HCT116 (cell line): ENCODE measurements around the gene CLCN1. TPM values are rescaled to one million over a fixed set of nuclear protein-coding genes. Genes with fewer than 3 reads are reported as not detected.

ENCODE experiments used
- ATAC-seq: fragments of 200-7000 bp; cut with Tn5 transposase; 2 replicates; pipeline ENCODE4 v1.9.1; 2020; ENCODE audit warnings: mild to moderate bottlenecking, moderate library complexity
- BruUV-seq: library from RNA; stranded (reverse); fragments of 400-500 nt; replicated peaks from 2 replicates; lab custom pipeline; 2021; lab: Mats Ljungman, UMichigan
- CTCF ChIA-PET: fragments of 300-600 bp; sonication (Branson Sonifier 250); formaldehyde crosslinking; loops from one replicate; lab custom pipeline; 2021; ENCODE audit warnings: antibody characterized with exemption; lab: Charles Lee
- POLR2A ChIA-PET: fragments of 300-600, 350-600 bp; sonication (Branson Sonifier 250); formaldehyde crosslinking; loops from one replicate; lab custom pipeline; 2021; ENCODE audit warnings: antibody characterized with exemption; lab: Charles Lee
- RAD21 ChIA-PET, 2 experiments: fragments of 300-600 bp; sonication (Branson Sonifier 250); formaldehyde crosslinking; loops; one replicate each; lab custom pipeline; 2023; ENCODE audit warnings: low total read pairs in 2 of 2; ENCODE audit not compliant: uncharacterized antibody in 2 of 2, unreplicated experiment in 2 of 2, low non-redundant PET in 1 of 2; lab: Charles Lee
- DNase-seq: peaks from one replicate; pipeline ENCODE4 v3.0.0-alpha.2; 2010; ENCODE audit warnings: low read depth, low spot score
- H2AFZ ChIP-seq: fragments of 200-600 bp; shearing (Covaris generic), sonication (generic); 2 replicates; pipeline ENCODE4 v1.6.1; 2017; ENCODE audit warnings: low read depth, mixed run types, mixed read lengths, antibody characterized with exemption, low read length; ENCODE audit not compliant: poor library complexity, severe bottlenecking
- H3K27ac ChIP-seq: 2 replicates; pipeline ENCODE4 v1.5.1; 2012; ENCODE audit warnings: low read depth, low read length
- H3K27me3 ChIP-seq: fragments of 200-600 bp; sonication (generic); 2 replicates; pipeline ENCODE4 v1.6.1; 2016; ENCODE audit warnings: mixed run types, low read length, mixed read lengths; ENCODE audit not compliant: insufficient read depth
- H3K36me3 ChIP-seq, 2 experiments: fragments of 200-500 bp in 1 of 2; fragments of 200-600 bp in 1 of 2; sonication (Bioruptor generic) in 1 of 2; sonication (generic) in 1 of 2; 2 replicates each; pipeline versions ENCODE4 v1.5.1 to v1.6.1; 2014 to 2016; ENCODE audit warnings: low read length in 2 of 2, inconsistent platforms in 1 of 2, mixed read lengths in 1 of 2, mixed run types in 1 of 2; ENCODE audit not compliant: insufficient read depth in 2 of 2, control insufficient read depth in 1 of 2
- H3K4me1 ChIP-seq, 2 experiments: fragments of 200-600 bp in 1 of 2; sonication (generic) in 1 of 2; 2 replicates each; pipeline versions ENCODE4 v1.5.1 to v1.6.1; 2012 to 2017; ENCODE audit warnings: low read length in 2 of 2, inconsistent platforms in 1 of 2, mild to moderate bottlenecking in 1 of 2, mixed read lengths in 1 of 2, mixed run types in 1 of 2, moderate library complexity in 1 of 2; ENCODE audit not compliant: insufficient read depth in 2 of 2, control insufficient read depth in 1 of 2
- H3K4me2 ChIP-seq: fragments of 200-600 bp; sonication (generic); 2 replicates; pipeline ENCODE4 v1.6.1; 2017; ENCODE audit warnings: mixed run types, low read length, mixed read lengths
- H3K4me3 ChIP-seq, 2 experiments: fragments of 200-600 bp in 1 of 2; sonication (generic) in 1 of 2; replicated peaks in 1 of 2; 2 replicates each; pipeline ENCODE4 v1.5.1; 2011 to 2016; ENCODE audit warnings: low read length in 2 of 2, control low read depth in 1 of 2, low read depth in 1 of 2, mild to moderate bottlenecking in 1 of 2, mixed read lengths in 1 of 2, mixed run types in 1 of 2
- H3K79me2 ChIP-seq: fragments of 200-600 bp; sonication (generic); 2 replicates; pipeline ENCODE4 v1.6.1; 2017; ENCODE audit warnings: mild to moderate bottlenecking, mixed run types, low read length, moderate library complexity, mixed read lengths; ENCODE audit not compliant: insufficient read depth
- H3K9ac ChIP-seq: fragments of 200-600 bp; sonication (generic); 2 replicates; pipeline ENCODE4 v1.6.1; 2016; ENCODE audit warnings: low read length, mixed read lengths
- H3K9me2 ChIP-seq: fragments of 200-600 bp; sonication (generic), shearing (Covaris generic); 2 replicates; pipeline ENCODE4 v1.6.1; 2017; ENCODE audit warnings: mixed run types, mild to moderate bottlenecking, moderate library complexity; ENCODE audit not compliant: insufficient read depth
- H3K9me3 ChIP-seq, 2 experiments: fragments of 200-500 bp in 1 of 2; fragments of 200-600 bp in 1 of 2; sonication (Bioruptor generic) in 1 of 2; sonication (generic) in 1 of 2; 2 replicates each; pipeline ENCODE4 v1.6.1; 2014 to 2017; ENCODE audit warnings: low read length in 2 of 2, mixed read lengths in 2 of 2, inconsistent platforms in 1 of 2, low read depth in 1 of 2, mild to moderate bottlenecking in 1 of 2, mixed run types in 1 of 2, moderate library complexity in 1 of 2; ENCODE audit not compliant: control insufficient read depth in 1 of 2, insufficient read depth in 1 of 2
- H4K20me1 ChIP-seq: fragments of 200-600 bp; sonication (generic), shearing (Covaris generic); 2 replicates; pipeline ENCODE4 v1.6.1; 2017; ENCODE audit warnings: mixed run types, mild to moderate bottlenecking, moderate library complexity; ENCODE audit not compliant: insufficient read depth
- CBX3 ChIP-seq: IDR thresholded peaks from 2 replicates; pipeline ENCODE4 v1.6.1; 2012; ENCODE audit warnings: low read depth
- CTCF ChIP-seq, 3 experiments: fragments of 200-600 bp in 1 of 3; sonication (generic) in 1 of 3; IDR thresholded peaks in 2 of 3; conservative IDR thresholded peaks in 1 of 3; 2 replicates each; pipeline ENCODE4 v1.5.1; 2012 to 2017; ENCODE audit warnings: low read depth in 2 of 3, low read length in 2 of 3, antibody characterized with exemption in 1 of 3, borderline replicate concordance in 1 of 3, control low read depth in 1 of 3, mild to moderate bottlenecking in 1 of 3, mixed read lengths in 1 of 3, mixed run types in 1 of 3, moderate library complexity in 1 of 3; ENCODE audit not compliant: insufficient read depth in 1 of 3
- EGR1 ChIP-seq: IDR thresholded peaks from 2 replicates; pipeline ENCODE4 v1.6.1; 2012; ENCODE audit warnings: low read depth
- ELF1 ChIP-seq: IDR thresholded peaks from 2 replicates; pipeline ENCODE4 v1.6.1; 2012; ENCODE audit warnings: low read depth, borderline replicate concordance
- EZH2 ChIP-seq: fragments of 200-600 bp; sonication (generic); IDR thresholded peaks from 2 replicates; pipeline ENCODE4 v1.6.1; 2017; ENCODE audit warnings: antibody characterized with exemption, mixed run types
- EZH2phosphoT487 ChIP-seq: fragments of 200-600 bp; IDR thresholded peaks from 2 replicates; pipeline ENCODE4 v1.6.1; 2018; ENCODE audit warnings: antibody characterized with exemption, borderline replicate concordance
- FOSL1 ChIP-seq: IDR thresholded peaks from 2 replicates; pipeline ENCODE4 v1.6.1; 2012; ENCODE audit warnings: low read depth
- JUND ChIP-seq: IDR thresholded peaks from 2 replicates; pipeline ENCODE4 v1.6.1; 2012
- MAX ChIP-seq: IDR thresholded peaks from 2 replicates; pipeline ENCODE4 v1.6.1; 2012
- POLR2A ChIP-seq: IDR thresholded peaks from 2 replicates; pipeline ENCODE4 v1.7.0; 2011; ENCODE audit warnings: borderline replicate concordance; ENCODE audit not compliant: insufficient read depth, insufficient read length; ENCODE audit errors: extremely low read depth
- POLR2AphosphoS5 ChIP-seq: IDR thresholded peaks from 2 replicates; pipeline ENCODE4 v1.6.1; 2011; ENCODE audit warnings: mild to moderate bottlenecking, low read depth, low read length, moderate library complexity
- REST ChIP-seq: IDR thresholded peaks from 2 replicates; pipeline ENCODE4 v1.6.1; 2012; ENCODE audit warnings: low read depth
- SIN3A ChIP-seq: IDR thresholded peaks from 2 replicates; pipeline ENCODE4 v1.6.1; 2012; ENCODE audit warnings: low read depth
- SP1 ChIP-seq: IDR thresholded peaks from 2 replicates; pipeline ENCODE4 v1.6.1; 2012; ENCODE audit warnings: low read depth
- SRF ChIP-seq: IDR thresholded peaks from 2 replicates; pipeline ENCODE4 v1.6.1; 2012; ENCODE audit warnings: low read depth
- TCF7L2 ChIP-seq: IDR thresholded peaks from 2 replicates; pipeline ENCODE4 v1.7.0; 2011; ENCODE audit warnings: borderline replicate concordance, inconsistent platforms; ENCODE audit not compliant: insufficient read depth, insufficient read length; ENCODE audit errors: extremely low read depth
- YY1 ChIP-seq: IDR thresholded peaks from 2 replicates; pipeline ENCODE4 v1.6.1; 2011; ENCODE audit warnings: low read length, low read depth, moderate library complexity, mild to moderate bottlenecking; ENCODE audit not compliant: insufficient replicate concordance; ENCODE audit errors: extremely low read depth
- ZFX ChIP-seq: fragments of 450-650 bp; IDR thresholded peaks from 2 replicates; pipeline ENCODE4 v1.6.1; 2017
- intact Hi-C: fragments of 100-400 bp; cut with micrococcal nuclease; formaldehyde crosslinking; loops from 2 replicates; pipeline ENCODE4 v1.10.0; 2022
- total RNA-seq: library from RNA; stranded (reverse); gene quantifications from one replicate; pipeline ENCODE4 v1.2.1, GENCODE V29; 2021; ENCODE audit not compliant: unreplicated experiment

CLCN1 gene
- total RNA-seq, 1 experiment from 2014 or later, result 0.47 TPM

- POLR2A ChIA-PET, result interaction anchor here (1.0 kb wide), 2 partner anchors 9 to 13 kb away, joined by 3 read pairs; no protein-coding TSS in a partner anchor
- Histone ChIP-seq H3K27ac (peak within 1 kb of the TSS; percentile 66), H3K4me2 (peak within 1 kb of the TSS; percentile 82), H3K9ac (peak within 1 kb of the TSS; percentile 98), H3K79me2 (peaks cover 41% of the 10 kb centered on the region), H3K9me3 (no peaks in the 10 kb centered on the region; a peak in 1 of 4 replicates), H3K4me1 (peaks cover 27 to 57% of the 10 kb centered on the region in 2 experiments), H2AFZ (no peak within 1 kb of the TSS), H3K36me3 (peaks cover 15 to 17% of the 10 kb centered on the region in 2 experiments; a peak in 3 of 4 replicates), H3K9me2 (no peaks in the 10 kb centered on the region), H4K20me1 (no peaks in the 10 kb centered on the region), H3K4me3 (peak within 1 kb of the TSS; percentile 81 to 96), H3K27me3 (no peaks in the 10 kb centered on the region)
- intact Hi-C loops, result no loop called here
- peak; percentile 91 for TF ChIP-seq EGR1
- no peak for TF ChIP-seq SIN3A
- TF ChIP-seq POLR2AphosphoS5, result peak; percentile 83
- 0 out of 6 replicates have a peak, but pooled peaks of 1 of the 3 experiments have one; percentile 24 for TF ChIP-seq CTCF (IDR thresholded peaks at IDR 0.05 in 2 of 3, conservative IDR thresholded peaks at IDR 0.05 in 1 of 3; ENCODE audit: borderline replicate concordance in 1 of 3, insufficient read depth in 1 of 3, low read depth in 2 of 3, low read length in 2 of 3)
- peak; percentile 72 for TF ChIP-seq TCF7L2
- TF ChIP-seq JUND, result no peak
- TF ChIP-seq SRF, result no peak
- TF ChIP-seq EZH2phosphoT487, result no peak
- peak; percentile 57 for TF ChIP-seq ZFX
- peak; percentile 36 for TF ChIP-seq POLR2A
- no peak for TF ChIP-seq REST
- TF ChIP-seq EZH2, result no peak
- peak; percentile 78 for TF ChIP-seq SP1
- TF ChIP-seq MAX, result peak; percentile 96
- TF ChIP-seq YY1, result peak; percentile 83
- no peak for TF ChIP-seq FOSL1
- TF ChIP-seq ELF1, result no peak
- peak; percentile 67; the same call in 1 of the 2 replicates for TF ChIP-seq CBX3
- BruUV-seq, result no TSS peak
- RAD21 ChIA-PET, result no interaction called here
- ATAC-seq (peak; percentile 86), DNase-seq (peak; percentile 88)
- CTCF ChIA-PET, result interaction anchor here (0.6 to 1.0 kb wide), 4 partner anchors 9 to 92 kb away, joined by 3 to 4 read pairs (median 3); no protein-coding TSS in a partner anchor
Measured at GRCh38 chr7:143287935-143288826, 27.7 kb upstream of the CLCN1 start, which contains the start of gene CASP2. CASP2 (plus strand) TSS chr7:143288351; CDS start chr7:143288456, 105 bp downstream.
